Measurements from ENCODE around the gene RUNX2.

RUNX2 gene

GRCh38 chr6:45677381-45678284 lies 349.5 kb downstream of the RUNX2 start:
- Histone ChIP-seq H3K27ac (ENCODE audit: poor library complexity, severe bottlenecking) (peak overlapping the region; percentile 11), H3K4me1 (ENCODE audit: insufficient read depth, poor library complexity, severe bottlenecking) (peaks cover 16% of the 10 kb centered on the region), H3K4me3 (ENCODE audit: severe bottlenecking) (no peak overlapping the region), H3K36me3 (ENCODE audit: low read depth) (no peaks in the 10 kb centered on the region), H3K9me3 (ENCODE audit: severe bottlenecking) (no peaks in the 10 kb centered on the region), H3K27me3 (ENCODE audit: insufficient read depth, poor library complexity, severe bottlenecking) (no peaks in the 10 kb centered on the region)
- ATAC-seq (ENCODE audit: low read depth) (peak; percentile 31; the same call in 1 of the 3 replicates), DNase-seq (ENCODE audit: low spot score) (no peak)
- no peak for TF ChIP-seq CTCF (IDR thresholded peaks at IDR 0.05; ENCODE audit: poor library complexity, severe bottlenecking)

- ATAC-seq (ENCODE audit: low read depth) (no peak), DNase-seq (ENCODE audit: low spot score) (no peak)
- Histone ChIP-seq H3K27me3 (ENCODE audit: insufficient read depth, poor library complexity, severe bottlenecking) (no peaks in the 10 kb centered on the region), H3K4me1 (ENCODE audit: insufficient read depth, poor library complexity, severe bottlenecking) (peaks cover 16% of the 10 kb centered on the region), H3K36me3 (ENCODE audit: low read depth) (no peaks in the 10 kb centered on the region), H3K27ac (ENCODE audit: poor library complexity, severe bottlenecking) (no peak overlapping the region), H3K9me3 (ENCODE audit: severe bottlenecking) (no peaks in the 10 kb centered on the region), H3K4me3 (ENCODE audit: severe bottlenecking) (no peak overlapping the region)
- no peak for TF ChIP-seq CTCF (IDR thresholded peaks at IDR 0.05; ENCODE audit: poor library complexity, severe bottlenecking)
Observed at GRCh38 chr6:45678285-45678607, 350.1 kb downstream of the RUNX2 start.

- Histone ChIP-seq H3K27me3 (ENCODE audit: insufficient read depth, poor library complexity, severe bottlenecking) (no peaks in the 10 kb centered on the region), H3K9me3 (ENCODE audit: severe bottlenecking) (no peaks in the 10 kb centered on the region), H3K4me3 (ENCODE audit: severe bottlenecking) (no peak overlapping the region), H3K36me3 (ENCODE audit: low read depth) (no peaks in the 10 kb centered on the region), H3K27ac (ENCODE audit: poor library complexity, severe bottlenecking) (no peak overlapping the region), H3K4me1 (ENCODE audit: insufficient read depth, poor library complexity, severe bottlenecking) (peaks cover 16% of the 10 kb centered on the region)
- no peak for TF ChIP-seq CTCF (IDR thresholded peaks at IDR 0.05; ENCODE audit: poor library complexity, severe bottlenecking)
- DNase-seq (ENCODE audit: low spot score), result no peak
- no peak for ATAC-seq (ENCODE audit: low read depth)
Observed at GRCh38 chr6:45679163-45679562, 351.0 kb downstream of the RUNX2 start.

GRCh38 chr6:45679631-45680030 lies 351.5 kb downstream of the RUNX2 start:
- DNase-seq (ENCODE audit: low spot score) (no peak), ATAC-seq (ENCODE audit: low read depth) (no peak)
- H3K36me3 ChIP-seq (ENCODE audit: low read depth), result no peaks in the 10 kb centered on the region
- H3K4me3 ChIP-seq (ENCODE audit: severe bottlenecking), result no peak overlapping the region
- peaks cover 14% of the 10 kb centered on the region for H3K4me1 ChIP-seq (ENCODE audit: insufficient read depth, poor library complexity, severe bottlenecking)
- no peaks in the 10 kb centered on the region for H3K27me3 ChIP-seq (ENCODE audit: insufficient read depth, poor library complexity, severe bottlenecking)
- no peaks in the 10 kb centered on the region for H3K9me3 ChIP-seq (ENCODE audit: severe bottlenecking)
- TF ChIP-seq CTCF (IDR thresholded peaks at IDR 0.05; ENCODE audit: poor library complexity, severe bottlenecking), result no peak
- no peak overlapping the region for H3K27ac ChIP-seq (ENCODE audit: poor library complexity, severe bottlenecking)

- Histone ChIP-seq H3K27ac (ENCODE audit: poor library complexity, severe bottlenecking) (no peak overlapping the region), H3K27me3 (ENCODE audit: insufficient read depth, poor library complexity, severe bottlenecking) (no peaks in the 10 kb centered on the region), H3K4me1 (ENCODE audit: insufficient read depth, poor library complexity, severe bottlenecking) (peaks cover 4% of the 10 kb centered on the region), H3K36me3 (ENCODE audit: low read depth) (no peaks in the 10 kb centered on the region), H3K4me3 (ENCODE audit: severe bottlenecking) (no peak overlapping the region), H3K9me3 (ENCODE audit: severe bottlenecking) (no peaks in the 10 kb centered on the region)
- ATAC-seq (ENCODE audit: low read depth), result no peak
- DNase-seq (ENCODE audit: low spot score), result no peak
- no peak for TF ChIP-seq CTCF (IDR thresholded peaks at IDR 0.05; ENCODE audit: poor library complexity, severe bottlenecking)
Observed at GRCh38 chr6:45681860-45682511, 353.9 kb downstream of the RUNX2 start.

Data from RWPE2 (cell line).